ACC112 (cell line): ENCODE results near the gene CD109.
A peak's percentile ranks its signal among the peaks of the same experiment; 100 is the strongest.
"Not testable (repeated sequence)": the region's sequence is repeated elsewhere in the genome, so short reads cannot be mapped to it uniquely, and the experiment has no call there.

Experiments
- H2AFZ ChIP-seq: fragments of 200-600 bp; sonication (generic); one replicate; pipeline ENCODE4 v1.6.0; 2017; ENCODE audit warnings: antibody characterized with exemption, low read length; ENCODE audit not compliant: unreplicated experiment
- H3K27ac ChIP-seq: fragments of 200-600 bp; sonication (generic); 2 replicates; pipeline ENCODE4 v1.5.1; 2014; ENCODE audit warnings: low read depth, mild to moderate bottlenecking, antibody characterized with exemption, low read length, moderate library complexity
- H3K27me3 ChIP-seq: fragments of 200-600 bp; sonication (generic); 2 replicates; pipeline ENCODE4 v1.6.1; 2014; ENCODE audit warnings: mild to moderate bottlenecking, antibody characterized with exemption, low read length, moderate library complexity, mixed read lengths; ENCODE audit not compliant: insufficient read depth
- H3K36me3 ChIP-seq: fragments of 200-600 bp; sonication (generic); 2 replicates; pipeline ENCODE4 v1.6.1; 2016; ENCODE audit warnings: mild to moderate bottlenecking, antibody characterized with exemption, low read length, moderate library complexity, mixed read lengths; ENCODE audit not compliant: insufficient read depth
- H3K4me1 ChIP-seq: fragments of 200-600 bp; sonication (generic); one replicate; pipeline ENCODE4 v1.6.1; 2016; ENCODE audit warnings: low read length, mixed read lengths; ENCODE audit not compliant: insufficient read depth, unreplicated experiment, control insufficient read depth
- H3K4me3 ChIP-seq: fragments of 200-600 bp; sonication (generic); 2 replicates; pipeline ENCODE4 v1.5.1; 2014; ENCODE audit warnings: mild to moderate bottlenecking, low read depth, low read length
- H3K79me2 ChIP-seq: fragments of 200-600 bp; sonication (generic); one replicate; pipeline ENCODE4 v1.6.0; 2016; ENCODE audit warnings: low read length; ENCODE audit not compliant: control insufficient read depth, unreplicated experiment, insufficient read depth

CD109 gene

DNA sequence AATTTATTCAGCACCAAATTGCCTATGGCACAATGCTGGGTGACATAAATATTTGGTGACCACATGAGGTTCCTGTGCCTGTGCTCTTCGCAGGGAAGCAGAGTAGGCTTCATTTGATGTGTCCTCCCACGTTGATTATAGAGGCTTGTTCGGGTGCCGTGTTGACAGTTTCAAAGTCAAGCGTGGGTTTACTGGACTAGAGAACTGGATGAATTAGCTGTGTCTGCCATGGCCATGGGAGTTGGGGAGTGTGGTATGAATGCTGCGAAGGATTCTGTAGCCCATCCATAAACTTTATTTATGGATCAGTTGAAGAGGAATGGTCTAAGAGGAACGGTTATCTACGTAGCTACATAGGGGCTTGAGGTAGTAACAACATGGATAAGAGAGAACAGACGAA lies 11.0 kb downstream of the CD109 start:
- H3K27ac ChIP-seq, result no peak overlapping the region
- peaks cover 13% of the 10 kb centered on the region; the same call in 1 of the 2 replicates for H3K36me3 ChIP-seq
- no peaks in the 10 kb centered on the region for H3K27me3 ChIP-seq
- H3K79me2 ChIP-seq, result peaks cover 3% of the 10 kb centered on the region
- H3K4me1 ChIP-seq, result peaks cover 43% of the 10 kb centered on the region
- no peak overlapping the region for H2AFZ ChIP-seq
- no peak overlapping the region for H3K4me3 ChIP-seq

DNA sequence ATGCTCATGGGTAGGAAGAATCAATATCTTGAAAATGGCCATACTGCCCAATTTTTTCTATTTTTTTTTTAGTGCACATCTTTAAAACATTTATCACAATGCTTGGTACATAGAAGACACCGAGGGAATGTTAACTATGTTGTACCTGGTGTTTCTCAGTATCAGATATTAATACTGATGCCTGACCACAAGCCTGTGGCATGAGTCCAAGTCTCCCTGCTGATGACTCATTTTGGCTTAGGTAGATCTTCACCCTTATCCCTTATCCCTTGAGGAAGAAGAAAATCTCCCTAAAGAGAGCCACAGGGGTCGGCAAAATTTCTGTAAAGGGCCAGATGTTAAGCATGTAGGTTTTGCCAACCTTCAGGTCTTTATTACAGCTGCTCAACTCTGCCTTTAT lies 14.5 kb downstream of the CD109 start:
- Histone ChIP-seq H3K79me2 (peaks cover 3% of the 10 kb centered on the region), H3K4me1 (peaks cover 25% of the 10 kb centered on the region), H2AFZ (no peak overlapping the region), H3K4me3 (no peak overlapping the region), H3K27ac (peak overlapping the region; percentile 24; the same call in 1 of the 2 replicates), H3K27me3 (no peaks in the 10 kb centered on the region), H3K36me3 (peaks cover 8% of the 10 kb centered on the region; the same call in 1 of the 2 replicates)

DNA sequence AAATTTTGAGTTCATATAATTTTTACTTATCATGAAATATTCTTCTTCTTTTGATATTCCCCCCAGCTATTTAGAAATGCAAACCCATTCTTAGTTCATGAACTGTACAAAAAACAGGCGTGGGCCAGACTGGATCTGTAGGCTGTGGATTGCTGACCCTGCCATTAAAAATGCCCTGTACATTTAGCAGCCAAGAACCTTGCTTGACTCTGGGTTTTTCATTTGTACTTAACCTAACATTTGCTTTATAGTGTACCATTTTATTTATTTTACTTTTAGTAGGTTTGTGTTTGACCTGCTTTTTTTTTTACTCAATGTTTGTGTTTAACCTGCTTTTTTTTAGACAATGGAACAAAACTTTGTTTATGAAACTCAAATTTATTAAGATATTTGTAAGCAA lies 14.9 kb downstream of the CD109 start:
- Histone ChIP-seq H3K27me3 (no peaks in the 10 kb centered on the region), H3K79me2 (peaks cover 3% of the 10 kb centered on the region), H3K4me1 (peaks cover 22% of the 10 kb centered on the region), H3K27ac (peak overlapping the region; percentile 24; the same call in 1 of the 2 replicates), H2AFZ (no peak overlapping the region), H3K4me3 (no peak overlapping the region), H3K36me3 (peaks cover 8% of the 10 kb centered on the region; the same call in 1 of the 2 replicates)

DNA sequence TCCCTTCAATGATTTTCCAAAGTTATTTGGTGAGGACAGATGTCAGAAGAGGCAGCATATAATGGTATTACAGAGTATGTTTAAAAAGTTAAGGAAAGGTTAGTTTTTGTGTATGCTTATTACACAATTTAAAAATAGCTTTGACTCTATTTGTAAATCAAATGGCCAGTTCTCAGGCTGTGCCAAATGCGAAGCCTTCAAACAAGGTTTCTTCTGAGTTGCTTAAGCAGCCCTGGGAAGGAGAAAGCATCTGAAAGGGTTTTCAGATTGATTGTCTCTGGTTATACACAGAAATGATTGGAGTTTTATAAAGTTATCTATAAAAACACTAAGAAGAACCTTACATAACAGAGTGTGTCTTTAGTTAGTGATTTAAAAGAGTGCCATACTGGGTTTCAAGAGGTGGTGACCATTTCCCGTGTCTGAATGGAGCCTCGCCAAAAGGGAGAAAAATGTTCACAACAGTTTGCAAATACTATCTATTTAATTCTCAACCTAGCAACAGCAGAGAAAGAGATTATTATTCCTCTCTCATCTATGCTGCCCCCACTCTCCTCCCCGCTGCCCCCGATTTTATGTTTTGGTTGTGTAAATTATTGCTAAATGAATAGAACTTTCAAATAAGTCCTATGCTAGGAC lies 16.7 kb downstream of the CD109 start:
- no peak overlapping the region for H2AFZ ChIP-seq
- H3K4me1 ChIP-seq, result peaks cover 22% of the 10 kb centered on the region
- H3K36me3 ChIP-seq, result no peaks in the 10 kb centered on the region
- no peaks in the 10 kb centered on the region for H3K79me2 ChIP-seq
- no peaks in the 10 kb centered on the region for H3K27me3 ChIP-seq
- H3K27ac ChIP-seq, result no peak overlapping the region
- no peak overlapping the region for H3K4me3 ChIP-seq

DNA sequence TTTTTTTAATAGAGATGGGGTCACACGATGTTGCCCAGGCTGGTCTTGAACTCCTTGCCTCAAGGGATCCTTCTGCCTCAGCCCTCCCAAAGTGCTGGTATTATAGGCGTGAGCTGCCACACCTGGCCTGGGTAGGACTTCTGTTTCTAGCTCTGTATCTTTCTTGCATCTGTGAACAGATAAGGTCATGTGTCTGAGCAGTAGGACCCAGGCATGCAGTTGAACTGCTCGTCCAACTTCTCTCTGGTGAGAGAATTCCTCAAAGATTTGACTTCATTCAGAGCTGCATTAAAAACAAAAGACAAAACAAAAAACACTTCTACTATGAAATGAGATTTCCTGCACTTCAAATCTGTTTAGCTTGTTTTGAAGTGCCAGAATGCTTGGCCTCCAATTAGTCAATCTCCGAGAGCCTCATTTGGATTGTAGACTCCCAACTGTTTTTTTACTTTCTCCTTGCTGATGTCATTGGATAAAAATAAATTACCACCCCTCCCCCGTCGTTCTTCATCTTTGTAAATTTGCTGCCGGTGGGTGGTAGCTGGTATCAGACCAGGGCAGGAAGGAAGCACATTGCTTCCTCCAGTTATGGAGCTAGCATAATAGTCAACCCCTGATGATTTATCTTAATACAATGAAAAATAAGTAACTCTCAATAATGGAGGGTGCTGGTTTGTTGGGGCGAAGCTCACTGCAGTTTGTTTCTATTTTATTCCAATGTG lies 17.6 kb downstream of the CD109 start:
- H2AFZ ChIP-seq, result no peak overlapping the region
- H3K4me1 ChIP-seq, result peaks cover 22% of the 10 kb centered on the region
- no peaks in the 10 kb centered on the region for H3K79me2 ChIP-seq
- H3K36me3 ChIP-seq, result no peaks in the 10 kb centered on the region
- peak overlapping the region; percentile 78; the same call in 1 of the 2 replicates for H3K27ac ChIP-seq
- H3K27me3 ChIP-seq, result no peaks in the 10 kb centered on the region
- no peak overlapping the region for H3K4me3 ChIP-seq

DNA sequence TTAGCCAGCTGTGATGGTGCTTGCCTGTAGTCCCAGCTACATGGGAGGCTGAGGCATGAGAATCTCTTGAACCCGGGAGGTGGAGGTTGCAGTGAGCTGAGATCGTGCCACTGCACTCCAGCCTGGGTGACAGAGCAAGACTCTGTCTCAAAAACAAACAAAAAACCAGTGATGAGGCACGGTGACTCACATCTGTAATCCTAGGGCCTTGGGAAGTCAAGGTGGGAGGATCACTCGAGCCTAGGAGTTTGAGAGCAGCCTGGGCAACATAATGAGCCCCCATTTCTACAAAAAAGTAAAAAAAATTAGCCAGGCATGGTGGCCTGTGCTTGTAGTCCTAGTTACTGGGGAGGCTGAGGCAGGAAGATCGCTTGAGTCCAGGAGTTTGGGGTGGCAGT lies 19.1 kb downstream of the CD109 start:
- H3K27me3 ChIP-seq, H3K4me3 ChIP-seq, H2AFZ ChIP-seq, H3K79me2 ChIP-seq, H3K36me3 ChIP-seq: not testable (repeated sequence)
- H3K27ac ChIP-seq, result peak overlapping the region; percentile 78
- peaks cover 22% of the 10 kb centered on the region for H3K4me1 ChIP-seq

DNA sequence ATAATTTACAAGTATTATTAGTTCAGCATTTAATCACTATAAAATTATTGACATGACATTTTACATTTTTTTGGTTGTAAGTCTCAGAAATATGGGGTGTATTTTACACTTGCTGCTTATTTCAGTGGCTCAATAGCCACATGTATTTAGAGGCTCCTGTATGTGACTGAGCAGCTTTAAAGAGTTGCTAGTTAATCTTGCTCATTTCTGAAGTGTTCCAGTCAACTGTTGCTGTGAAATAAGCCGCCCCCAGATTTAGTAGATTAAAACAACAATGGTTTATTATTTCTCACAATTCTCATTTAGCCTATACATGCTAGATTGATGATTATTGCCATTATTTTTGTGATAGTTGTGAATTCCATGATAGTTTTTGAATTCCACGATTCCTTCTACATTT lies 23.0 kb downstream of the CD109 start:
- peaks cover 28% of the 10 kb centered on the region for H3K4me1 ChIP-seq
- no peak overlapping the region for H2AFZ ChIP-seq
- no peaks in the 10 kb centered on the region for H3K79me2 ChIP-seq
- no peak overlapping the region for H3K27ac ChIP-seq
- H3K36me3 ChIP-seq, result no peaks in the 10 kb centered on the region
- no peaks in the 10 kb centered on the region for H3K27me3 ChIP-seq
- no peak overlapping the region for H3K4me3 ChIP-seq

DNA sequence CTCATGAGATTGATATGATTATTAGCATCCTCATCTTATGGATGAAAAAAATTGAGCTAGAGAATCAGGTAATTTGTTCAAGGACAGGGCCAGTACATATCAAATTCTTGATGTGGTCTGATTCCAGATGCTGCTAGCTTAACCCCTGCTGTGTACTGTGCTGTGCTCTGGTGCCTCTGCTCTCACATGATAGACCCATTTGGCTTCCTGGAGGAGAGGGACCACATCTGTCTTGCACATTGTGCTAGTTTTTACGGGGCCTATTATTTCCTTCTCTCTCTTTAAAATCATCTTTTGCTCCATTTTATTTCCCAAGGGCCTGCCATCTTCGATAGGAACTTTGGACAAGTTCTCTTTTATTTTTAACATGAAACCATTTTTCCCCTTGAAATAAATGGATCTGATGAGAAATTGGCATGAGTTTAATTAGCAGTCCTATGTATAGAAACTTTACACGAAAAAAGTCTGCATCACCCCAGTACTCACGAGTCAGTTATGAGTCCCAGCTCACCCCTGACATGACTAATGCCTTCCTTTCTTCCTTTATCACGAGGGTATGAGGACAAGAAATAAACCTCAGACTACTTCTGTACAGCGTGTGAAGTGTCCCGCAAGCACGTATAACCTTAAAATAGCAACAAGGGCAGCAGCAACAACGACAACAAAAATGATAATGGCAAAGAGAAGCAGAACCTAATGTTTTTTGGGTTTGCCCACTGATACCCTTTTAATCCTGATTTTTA lies 26.5 kb downstream of the CD109 start:
- H3K4me3 ChIP-seq, result peak overlapping the region; percentile 9; the same call in 1 of the 2 replicates
- H2AFZ ChIP-seq, result peak overlapping the region; percentile 54
- no peaks in the 10 kb centered on the region for H3K79me2 ChIP-seq
- H3K27ac ChIP-seq, result peak overlapping the region; percentile 84
- no peaks in the 10 kb centered on the region for H3K27me3 ChIP-seq
- H3K4me1 ChIP-seq, result peaks cover 16% of the 10 kb centered on the region
- no peaks in the 10 kb centered on the region for H3K36me3 ChIP-seq

DNA sequence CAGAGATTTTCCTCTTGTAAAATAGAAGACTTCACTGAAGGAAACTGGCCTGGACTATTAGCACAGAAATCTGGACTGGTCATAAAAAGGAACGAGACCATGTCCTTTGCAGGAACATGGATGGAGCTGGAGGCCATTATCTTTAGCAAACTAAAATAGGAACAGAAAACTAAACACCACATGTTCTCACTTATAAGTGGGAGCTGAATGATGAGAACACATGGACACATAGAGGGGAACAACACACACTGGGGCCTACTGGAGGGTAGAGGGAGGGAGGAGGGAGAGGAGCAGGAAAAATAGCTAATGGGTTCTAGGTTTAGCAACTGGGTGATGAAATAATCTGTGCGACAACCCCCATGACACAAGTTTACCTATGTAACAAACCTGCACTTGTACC lies 27.5 kb downstream of the CD109 start:
- not testable (repeated sequence) for H3K36me3 ChIP-seq, H3K4me3 ChIP-seq, H3K27me3 ChIP-seq, H2AFZ ChIP-seq, H3K79me2 ChIP-seq
- Histone ChIP-seq H3K4me1 (peaks cover 16% of the 10 kb centered on the region), H3K27ac (peak overlapping the region; percentile 84)

DNA sequence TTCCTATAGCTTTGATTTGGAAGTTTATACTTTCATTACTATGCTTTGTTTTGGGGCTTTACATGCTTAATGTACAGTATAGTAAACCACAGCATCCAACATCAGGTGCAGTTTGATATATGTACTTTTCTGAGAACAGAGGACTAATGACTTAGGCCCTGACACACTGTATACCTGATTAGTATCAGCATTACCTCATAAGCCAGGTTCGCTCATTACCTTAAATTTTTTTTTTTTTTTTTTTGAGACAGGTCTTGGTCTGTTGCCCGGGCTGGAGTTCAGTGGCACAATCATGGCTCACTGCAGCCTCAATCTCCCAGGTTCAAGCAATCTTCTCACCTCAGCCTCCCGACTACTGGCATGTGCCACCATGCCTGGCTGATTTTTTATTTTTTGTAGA lies 28.4 kb downstream of the CD109 start:
- H3K27me3 ChIP-seq, result no peaks in the 10 kb centered on the region
- H3K79me2 ChIP-seq, result no peaks in the 10 kb centered on the region
- no peak overlapping the region for H3K4me3 ChIP-seq
- H3K36me3 ChIP-seq, result no peaks in the 10 kb centered on the region
- peaks cover 16% of the 10 kb centered on the region for H3K4me1 ChIP-seq
- no peak overlapping the region for H2AFZ ChIP-seq
- H3K27ac ChIP-seq, result no peak overlapping the region
